Motor neuron (in vitro differentiated cells): ENCODE measurements around the gene TULP3. TPM values are rescaled to one million over a fixed set of nuclear protein-coding genes. Genes with fewer than 3 reads are reported as not detected.

Experiments used
- ATAC-seq, 8 experiments: fragments of 200-7000 bp; cut with Tn5 transposase; replicated peaks in 6 of 8; 2 replicates each; pipeline ENCODE4 v1.8.0; 2021; ENCODE audit warnings: mild to moderate bottlenecking in 8 of 8, moderate library complexity in 8 of 8
- H3K27ac ChIP-seq, 2 donors: fragments of 250-450 bp; sonication (Bioruptor Pico); 2 replicates each; pipeline ENCODE4 v1.9.0; 2021; ENCODE audit warnings: antibody characterized with exemption in 2 of 2, mild to moderate bottlenecking in 2 of 2, moderate library complexity in 1 of 2
- H3K4me1 ChIP-seq, 2 donors: fragments of 250-450 bp; sonication (Bioruptor Pico); replicated peaks in 1 of 2; 2 replicates each; pipeline ENCODE4 v1.6.1; 2021; ENCODE audit warnings: antibody characterized with exemption in 2 of 2, mild to moderate bottlenecking in 2 of 2, moderate library complexity in 1 of 2
- H3K4me3 ChIP-seq, 5 donors: fragments of 250-450 bp; sonication (Bioruptor Pico); 2 replicates each; pipeline ENCODE4 v1.9.0; 2021; ENCODE audit warnings: antibody characterized with exemption in 5 of 5, mild to moderate bottlenecking in 5 of 5, moderate library complexity in 4 of 5
- WGBS, 10 experiments: fragments of 450-650 bp; shearing (Covaris generic); methylation state at CpG; one replicate each; pipeline ENCODE4 v1.0.0; 2022; 5-methylcytosine and 5-hydroxymethylcytosine counted together
- in situ Hi-C, 9 experiments: fragments of 400-800 bp; cut with MboI; loops; one replicate each; pipeline ENCODE4 v1.15.0; 2021; ENCODE audit warnings: low sequenced_read_pairs in 9 of 9, low pct_unique_long_range_greater_than_20kb in 2 of 9; ENCODE audit not compliant: unreplicated experiment in 9 of 9
- total RNA-seq, 8 experiments: library from RNA; unstranded; fragments of 300-600 nt; gene quantifications; 2 replicates each; pipeline versions ENCODE4 v1.2.3 to v1.2.4, GENCODE V29; 2022

TULP3 gene
- total RNA-seq, 8 experiments from 2014 or later: 11.7 to 25.1 (median 15.4) TPM

DNA sequence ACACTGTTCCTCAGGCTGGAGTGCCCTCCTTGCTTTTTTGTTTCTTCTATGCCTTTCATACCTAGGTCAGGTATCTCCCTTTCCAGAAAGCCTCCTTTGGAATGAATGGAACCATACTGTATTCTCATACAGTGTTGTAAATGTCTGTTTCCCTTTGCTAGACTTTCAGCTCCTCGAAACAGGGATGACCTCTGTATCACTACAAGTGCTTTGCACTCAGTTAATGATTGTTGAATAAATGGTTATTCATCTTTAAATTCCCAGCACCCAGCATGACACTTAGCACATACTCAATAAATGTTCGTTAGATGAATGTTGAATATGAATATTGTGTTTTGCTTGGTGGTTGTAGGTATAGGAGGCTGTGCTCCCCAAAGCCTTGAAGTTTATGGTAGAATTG is 5.9 kb upstream of the TULP3 start:
- WGBS, 10 experiments: 14 to 100% (median 73%) methylated on average over 1 to 2 of the region's 2 CpGs; no CpG with 5 or more reads in 3 of the 10 experiments
- ATAC-seq: no peak
- in situ Hi-C loops: loop anchor here in 1 of 9 experiments (10.0 kb wide), 1 partner anchor 150 kb away; no protein-coding TSS in a partner anchor
- no peak overlapping the region for H3K4me3 ChIP-seq
- H3K4me1 ChIP-seq: peaks cover 3 to 4% of the 10 kb centered on the region in 2 donors
- no peak overlapping the region for H3K27ac ChIP-seq

DNA sequence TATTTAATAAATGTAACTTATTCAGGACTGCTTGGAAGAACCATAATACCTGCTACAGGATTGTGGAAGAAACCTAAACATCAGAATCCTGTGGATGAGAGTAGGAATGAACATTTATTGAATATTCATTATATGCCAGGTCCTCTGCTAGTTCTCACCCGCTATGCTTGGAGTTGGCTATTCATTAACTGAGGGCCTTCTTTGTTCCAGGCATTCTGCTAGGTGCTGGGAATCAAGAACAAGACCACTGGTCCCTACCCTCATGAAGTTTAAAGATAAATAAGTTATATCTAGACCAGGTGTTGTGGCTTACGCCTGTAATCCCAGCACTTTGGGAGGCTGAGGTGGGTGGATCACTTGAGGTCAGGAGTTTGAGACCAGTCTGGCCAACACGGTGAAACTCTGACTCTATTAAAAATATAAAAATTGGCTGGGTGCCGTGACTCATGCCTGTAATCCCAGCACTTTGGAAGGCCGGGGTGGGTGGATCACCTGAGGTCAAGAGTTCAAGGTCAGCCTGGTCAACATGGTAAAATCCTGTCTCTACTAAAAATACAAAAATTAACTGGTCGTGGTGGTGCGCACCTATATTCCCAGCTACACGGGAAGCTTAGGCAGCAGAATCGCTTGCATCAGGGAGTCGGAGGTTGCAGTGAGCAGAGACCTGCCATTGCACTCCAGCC is 3.8 kb upstream of the TULP3 start:
- Histone ChIP-seq H3K27ac (no peak overlapping the region), H3K4me1 (peaks cover 8 to 9% of the 10 kb centered on the region in 2 donors), H3K4me3 (no peak overlapping the region)
- ATAC-seq: no peak
- in situ Hi-C loops: loop anchor here in 1 of 9 experiments (10.0 kb wide), 1 partner anchor 148 kb away; no protein-coding TSS in a partner anchor
- WGBS, 10 experiments: 80 to 100% (median 96%) methylated on average over 1 to 7 of the region's 10 CpGs; no CpG with 5 or more reads in 3 of the 10 experiments

DNA sequence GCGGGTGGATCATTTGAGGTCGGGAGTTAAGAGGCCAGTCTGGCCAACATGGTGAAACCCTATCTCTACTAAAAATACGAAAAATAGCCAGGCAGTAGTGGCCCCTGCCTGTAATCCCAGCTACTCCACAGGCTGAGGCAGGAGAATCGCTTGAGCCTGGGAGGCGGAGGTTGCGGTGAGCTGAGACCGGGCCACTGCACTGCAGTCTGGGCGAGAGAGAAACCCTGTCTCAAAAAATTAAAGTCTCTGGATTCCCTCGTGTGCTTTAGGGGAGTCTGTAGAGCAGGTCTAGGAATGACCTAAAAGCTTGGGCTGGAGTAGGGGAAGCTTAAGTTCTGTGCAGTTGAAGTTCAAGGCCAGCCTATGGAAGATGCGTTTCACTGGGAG is 697 bp upstream of the TULP3 start:
- peak overlapping the region; percentile 79 to 87 for H3K27ac ChIP-seq
- peak overlapping the region; percentile 55 to 81 (median 63) for H3K4me3 ChIP-seq
- no peak for ATAC-seq
- 60 to 90% (median 76%) methylated on average over 2 to 8 of the region's 10 CpGs; no CpG with 5 or more reads in 5 of the 10 experiments for WGBS, 10 experiments
- in situ Hi-C loops: no loop called here
- H3K4me1 ChIP-seq: peaks cover 8 to 11% of the 10 kb centered on the region in 2 donors

DNA sequence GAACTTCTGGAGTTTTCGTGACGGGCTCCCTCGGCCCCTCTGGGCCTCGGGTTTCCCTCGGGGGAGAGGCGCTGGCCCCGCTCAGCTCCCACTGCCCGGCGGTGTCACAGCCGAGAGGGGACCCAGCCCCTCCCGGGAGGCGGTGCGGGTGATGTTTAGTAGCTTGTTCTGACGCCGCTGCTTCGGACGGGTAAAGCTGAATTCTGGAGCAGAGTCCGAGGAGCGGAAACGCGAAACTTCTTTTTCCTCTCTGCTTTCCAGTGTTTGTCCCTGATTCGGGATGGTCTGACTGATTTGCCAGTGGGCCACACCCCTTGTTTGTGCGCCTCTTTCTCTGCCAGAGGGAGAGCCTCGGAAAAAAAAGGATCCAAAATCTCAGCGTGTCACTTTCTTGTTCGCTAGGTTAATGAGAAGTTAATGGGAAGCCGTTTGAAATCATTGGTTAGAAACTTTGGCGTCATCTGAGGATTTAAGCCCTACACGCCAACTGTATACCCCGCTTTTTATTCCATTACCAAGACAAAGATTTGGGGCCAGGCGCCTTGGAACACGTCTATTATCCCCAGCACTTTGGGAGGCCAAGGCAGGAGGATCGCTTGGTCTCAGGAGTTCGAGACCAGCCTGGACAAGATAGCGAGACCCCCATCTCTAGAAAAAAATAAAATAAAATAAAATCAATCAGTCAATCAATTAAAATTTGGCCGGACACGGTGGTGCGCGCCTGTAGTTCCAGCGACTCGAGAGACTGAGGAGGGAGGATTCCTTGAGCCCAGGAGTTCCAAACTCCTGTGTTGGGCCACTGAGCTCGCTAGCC is 756 bp downstream of the TULP3 start:
- in situ Hi-C loops: no loop called here
- Histone ChIP-seq H3K27ac (peak overlapping the region; percentile 72 to 87), H3K4me1 (peaks cover 8 to 13% of the 10 kb centered on the region in 2 donors), H3K4me3 (peak overlapping the region; percentile 55 to 81 (median 63))
- peak; percentile 23 to 63 (median 32) for ATAC-seq
- WGBS, 10 experiments: 2 to 53% (median 33%) methylated on average over 1 to 18 of the region's 42 CpGs; no CpG with 5 or more reads in 2 of the 10 experiments

DNA sequence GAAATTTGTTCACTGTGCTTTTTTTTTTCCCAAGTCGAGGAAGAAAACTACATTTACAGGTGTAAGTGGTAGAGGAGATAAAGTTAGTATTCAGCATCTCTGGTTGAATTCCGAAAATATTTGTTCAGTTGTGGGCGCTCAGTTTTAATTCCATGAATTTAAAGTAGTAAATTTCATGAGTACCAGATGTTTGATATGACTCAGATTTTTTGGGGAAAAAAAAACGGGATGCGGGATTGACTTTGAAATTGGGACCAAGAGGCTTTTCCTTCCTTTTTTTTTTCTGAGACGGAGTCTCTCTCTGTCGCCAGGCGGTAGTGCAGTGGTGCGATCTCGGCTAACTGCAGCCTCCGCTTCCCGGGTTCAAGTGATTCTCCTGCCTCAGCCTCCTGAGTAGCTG is 1.6 kb downstream of the TULP3 start:
- in situ Hi-C loops: no loop called here
- WGBS, 10 experiments: 4 to 97% (median 62%) methylated on average over 1 to 9 of the region's 12 CpGs
- H3K4me1 ChIP-seq: peaks cover 8 to 13% of the 10 kb centered on the region in 2 donors
- peak overlapping the region in 2 of 5 donors; percentile 55 to 81 for H3K4me3 ChIP-seq
- no peak for ATAC-seq
- H3K27ac ChIP-seq: no peak overlapping the region

DNA sequence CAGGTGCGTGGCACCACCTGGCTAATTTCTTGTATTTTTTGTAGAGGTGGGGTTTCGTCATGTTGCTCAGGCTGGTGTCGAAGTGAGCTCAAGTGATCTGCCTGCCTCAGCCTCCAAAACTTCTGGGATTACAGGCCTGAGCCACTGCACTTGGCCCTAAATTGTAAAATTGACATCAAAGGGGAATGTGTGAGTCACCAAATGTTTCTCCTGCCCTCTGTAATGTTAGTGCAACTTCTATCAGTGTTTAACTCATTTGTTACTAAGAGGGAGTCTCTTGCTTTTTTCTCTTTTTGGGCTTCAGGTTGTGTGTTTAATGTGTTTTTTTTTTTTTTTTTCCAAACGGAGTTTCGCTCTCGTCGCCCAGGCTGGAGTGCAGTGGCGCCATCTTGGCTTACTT is 2.3 kb downstream of the TULP3 start:
- WGBS, 10 experiments: 49 to 100% (median 88%) methylated on average over 2 to 8 of the region's 8 CpGs; no CpG with 5 or more reads in 2 of the 10 experiments
- Histone ChIP-seq H3K27ac (no peak overlapping the region), H3K4me3 (no peak overlapping the region), H3K4me1 (peaks cover 8 to 13% of the 10 kb centered on the region in 2 donors)
- in situ Hi-C loops: no loop called here
- no peak for ATAC-seq

DNA sequence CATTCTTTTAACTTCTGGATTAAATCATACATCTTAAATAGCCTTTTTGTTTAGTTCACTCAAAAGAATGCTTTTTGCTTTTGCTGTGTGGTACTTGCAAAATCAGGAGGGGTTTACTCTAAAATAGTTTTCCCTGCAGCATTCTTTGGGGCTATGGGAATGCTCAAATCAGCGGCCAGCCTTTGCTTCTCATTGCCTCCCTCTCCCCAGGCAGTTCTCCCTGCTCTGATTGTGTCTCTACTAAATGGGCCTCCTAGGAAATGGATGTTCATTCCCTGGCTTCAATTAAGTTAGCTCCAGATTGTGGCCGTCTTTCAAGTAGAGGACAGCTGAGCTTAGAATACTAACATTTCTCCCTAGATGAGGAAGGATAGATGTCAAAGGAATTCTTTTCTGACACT is 4.4 kb downstream of the TULP3 start:
- ATAC-seq: no peak
- Histone ChIP-seq H3K4me1 (peaks cover 1 to 8% of the 10 kb centered on the region in 2 donors), H3K4me3 (no peak overlapping the region), H3K27ac (no peak overlapping the region)
- in situ Hi-C loops: no loop called here
- 0 to 50% (median 0%) methylated on average over 1 to 2 of the region's 2 CpGs; no CpG with 5 or more reads in 1 of the 10 experiments for WGBS, 10 experiments

DNA sequence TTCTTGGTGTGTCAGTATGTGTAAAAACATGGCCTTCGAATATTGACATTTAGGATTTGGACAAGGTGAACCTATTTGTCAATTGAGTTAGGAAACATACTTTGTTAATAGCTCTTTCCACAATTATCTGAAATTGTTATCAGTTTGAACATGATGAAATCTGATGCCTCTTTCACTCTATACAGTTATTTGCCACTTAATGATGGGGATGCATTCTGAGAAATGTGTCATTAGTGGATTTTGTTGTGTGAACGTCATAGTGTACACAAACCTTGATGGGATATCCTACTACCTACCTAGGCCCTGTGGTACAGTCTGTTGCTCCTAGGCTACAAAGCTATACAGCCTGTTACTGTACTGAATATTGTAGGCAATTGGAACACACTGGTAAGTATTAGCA is 4.8 kb downstream of the TULP3 start:
- WGBS, 10 experiments: 37 to 100% (median 98%) methylated on average over 1 to 2 of the region's 2 CpGs; no CpG with 5 or more reads in 6 of the 10 experiments

DNA sequence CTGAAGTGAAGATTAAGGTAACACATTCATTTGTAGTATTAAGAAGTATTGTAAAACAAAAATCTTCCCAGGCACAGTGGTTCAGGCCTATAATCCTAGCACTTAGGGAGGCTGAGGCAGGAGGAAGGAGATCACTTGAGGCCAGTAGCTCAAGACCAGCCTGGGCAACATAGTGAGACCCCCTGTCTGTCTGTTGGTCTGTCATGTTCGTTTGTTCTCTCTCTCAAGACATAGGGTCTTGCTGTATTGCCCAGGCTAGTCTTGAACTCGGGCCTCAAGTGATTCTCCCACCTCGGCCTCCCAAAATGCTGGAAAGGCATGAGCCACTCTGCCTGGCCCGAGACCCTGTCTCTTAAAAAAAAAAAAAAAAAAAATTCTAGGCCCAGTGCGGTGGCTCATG is 6.7 kb downstream of the TULP3 start:
- Histone ChIP-seq H3K4me1 (peaks cover 0 to 3% of the 10 kb centered on the region in 2 donors), H3K4me3 (no peak overlapping the region), H3K27ac (no peak overlapping the region)
- in situ Hi-C loops: no loop called here
- ATAC-seq: no peak
- WGBS, 10 experiments: 90 to 100% (median 100%) methylated on average over 1 to 4 of the region's 5 CpGs; no CpG with 5 or more reads in 5 of the 10 experiments

More for the DNA sequence above, 4.8 kb downstream of the TULP3 start:
- in situ Hi-C loops: no loop called here
- Histone ChIP-seq H3K4me3 (no peak overlapping the region), H3K27ac (no peak overlapping the region), H3K4me1 (peaks cover 0 to 7% of the 10 kb centered on the region in 2 donors)
- ATAC-seq: no peak

DNA sequence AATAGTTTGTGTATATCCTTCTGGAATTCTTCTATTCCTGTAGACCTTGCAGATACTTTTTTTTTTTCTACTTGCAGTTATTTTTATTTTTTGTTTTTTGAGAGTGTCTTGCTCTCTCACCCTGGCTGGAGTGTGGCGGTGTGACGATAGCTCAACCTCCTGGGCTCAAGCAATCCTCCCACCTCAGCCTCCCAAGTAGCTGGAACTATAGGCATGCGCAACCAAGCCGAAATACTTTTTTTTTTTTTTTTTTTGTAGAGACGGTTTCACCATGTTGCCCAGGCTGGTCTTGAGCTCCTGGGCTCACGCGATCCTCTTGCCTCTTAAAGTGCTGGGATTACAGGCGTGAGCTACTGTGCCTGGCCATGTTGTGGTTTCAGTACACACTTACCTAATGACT is 10.0 kb downstream of the TULP3 start:
- 63 to 100% (median 79%) methylated on average over 2 to 8 of the region's 8 CpGs; no CpG with 5 or more reads in 1 of the 10 experiments for WGBS, 10 experiments
- Histone ChIP-seq H3K27ac (no peak overlapping the region), H3K4me1 (no peaks in the 10 kb centered on the region), H3K4me3 (no peak overlapping the region)
- in situ Hi-C loops: no loop called here
- no peak for ATAC-seq

DNA sequence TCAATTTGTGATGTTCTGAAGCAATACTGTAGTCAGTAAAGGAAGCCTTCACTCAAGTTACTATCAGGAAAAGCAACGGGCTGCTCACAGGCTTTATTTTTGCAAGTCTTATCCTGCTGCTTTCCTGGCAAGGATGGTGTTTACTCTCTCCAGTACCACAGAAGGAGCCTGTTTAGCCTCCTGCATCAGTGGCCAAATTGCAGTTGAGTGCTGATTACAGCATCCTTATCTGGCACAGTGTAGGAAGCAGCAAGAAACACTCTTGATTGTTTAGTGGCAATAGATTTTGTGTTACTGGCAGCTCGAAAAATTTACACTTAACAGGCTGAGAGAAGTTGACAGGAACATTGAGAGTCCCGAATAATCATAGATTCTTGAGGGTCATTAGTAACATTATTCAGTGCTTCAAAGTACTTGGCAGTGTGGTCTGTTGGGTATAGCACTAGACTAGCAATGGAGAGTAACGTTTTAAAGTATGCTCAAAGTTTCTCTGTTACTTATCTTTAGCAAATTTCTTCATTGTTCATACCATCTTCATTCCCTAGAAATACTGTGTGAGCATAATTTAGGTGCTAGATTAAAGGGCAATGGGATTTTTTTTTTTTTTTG is 11.7 kb downstream of the TULP3 start:
- Histone ChIP-seq H3K27ac (no peak overlapping the region), H3K4me3 (no peak overlapping the region), H3K4me1 (no peaks in the 10 kb centered on the region)
- WGBS, 10 experiments: 19 to 75% (median 62%) methylated on average over 2 to 4 of the region's 4 CpGs; no CpG with 5 or more reads in 2 of the 10 experiments
- ATAC-seq: peak in 2 of 8 experiments; percentile 29 to 70
- in situ Hi-C loops: no loop called here

DNA sequence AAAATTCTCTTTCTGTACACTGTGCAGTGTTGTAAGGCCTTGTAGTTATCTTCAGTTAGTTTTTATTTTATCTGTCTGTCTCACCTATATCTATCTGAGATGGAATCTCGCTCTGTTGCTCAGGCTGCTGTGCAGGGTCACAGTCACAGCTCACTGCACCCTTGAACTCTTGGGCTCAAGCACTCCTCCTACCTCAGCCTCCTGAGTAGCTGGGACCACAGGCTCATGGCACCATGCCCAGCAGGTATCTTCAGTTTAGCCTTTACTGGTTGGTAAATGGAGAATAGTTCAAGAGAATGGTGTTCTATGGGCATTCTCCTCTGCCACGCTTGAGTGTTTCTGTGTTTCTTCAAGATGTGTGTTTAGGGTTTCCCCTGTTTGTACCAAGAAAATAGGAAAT is 13.6 kb downstream of the TULP3 start:
- no peak overlapping the region for H3K4me3 ChIP-seq
- WGBS, 10 experiments: 82 to 100% (median 100%) methylated on average over 1 to 2 of the region's 2 CpGs; no CpG with 5 or more reads in 2 of the 10 experiments
- H3K27ac ChIP-seq: no peak overlapping the region
- ATAC-seq: no peak
- H3K4me1 ChIP-seq: no peaks in the 10 kb centered on the region
- in situ Hi-C loops: no loop called here

DNA sequence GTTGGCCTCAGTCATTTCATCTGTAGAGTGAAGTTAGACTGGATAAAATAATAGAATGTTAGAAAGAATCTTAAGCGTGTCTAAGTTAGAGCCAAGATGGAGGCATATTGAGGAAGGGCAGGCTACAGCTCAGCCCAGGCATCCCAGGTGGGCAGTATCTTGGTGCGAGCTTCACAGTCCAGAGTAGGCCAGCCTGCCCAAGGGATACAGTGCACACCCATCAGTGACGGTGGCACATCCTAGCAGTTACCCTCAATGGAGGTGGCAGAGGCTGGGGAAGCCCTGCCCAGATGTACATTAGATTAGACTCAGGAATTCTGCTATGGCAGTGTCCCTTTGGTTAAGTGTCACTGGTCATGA is 21.5 kb downstream of the TULP3 start:
- in situ Hi-C loops: no loop called here
- H3K27ac ChIP-seq: no peak overlapping the region
- ATAC-seq: no peak
- 93 to 100% (median 100%) methylated on average over 1 to 2 of the region's 3 CpGs; no CpG with 5 or more reads in 2 of the 10 experiments for WGBS, 10 experiments
- H3K4me3 ChIP-seq: no peak overlapping the region
- no peaks in the 10 kb centered on the region for H3K4me1 ChIP-seq
